Stimulated activated CD8-positive, alpha-beta memory T cell treated with anti-CD3 and anti-CD28 coated beads, Interleukin-7, amount 100 ng/mL, for 4 hours (primary cell): ENCODE measurements around the gene LEMD2.

ENCODE experiments used
- DNase-seq, 2 donors: peaks; one replicate each; pipeline ENCODE4 v3.0.0-alpha.2; 2020; ENCODE audit warnings: low read depth in 2 of 2

LEMD2 gene

GRCh38 chr6:33738153-33738552, 50.8 kb downstream of the LEMD2 start:
- no peak for DNase-seq

- no peak for DNase-seq
Measured at GRCh38 chr6:33737267-33738026, 51.5 kb downstream of the LEMD2 start.

DNA sequence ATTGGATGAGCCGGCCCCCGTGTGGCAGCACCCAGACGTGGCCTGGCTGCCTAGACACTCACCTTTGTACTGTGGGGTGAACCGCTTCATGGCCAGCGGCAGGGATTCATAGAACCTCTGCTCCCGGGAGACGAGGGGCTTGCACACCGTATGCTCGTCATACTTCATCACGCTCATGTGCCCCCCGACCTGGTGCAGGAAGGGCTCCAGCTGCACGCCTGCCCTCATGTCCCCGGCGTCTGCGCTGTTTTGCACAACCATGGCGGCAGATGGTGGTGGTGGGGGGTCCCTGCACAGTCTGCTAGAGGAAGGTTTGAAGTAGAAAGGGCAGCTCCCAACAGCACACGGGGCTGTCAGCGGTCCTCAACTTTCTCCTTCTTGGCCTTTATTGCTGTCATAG, 53.7 kb downstream of the LEMD2 start:
- DNase-seq = no peak

DNA sequence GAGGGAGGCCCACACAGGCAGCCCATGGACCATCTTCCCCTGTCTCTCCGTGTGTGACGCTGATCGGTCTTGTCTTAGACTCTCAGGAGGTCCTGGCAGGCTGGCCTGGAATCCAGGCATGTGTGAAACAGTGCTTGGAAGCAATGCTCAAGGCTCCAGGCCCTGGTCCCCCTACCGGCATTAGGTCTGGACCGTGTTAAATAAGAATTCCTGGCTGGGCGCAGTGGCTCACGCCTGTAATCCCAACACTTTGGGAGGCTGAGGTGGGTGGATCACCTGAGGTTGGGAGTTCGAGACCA, 55.3 kb downstream of the LEMD2 start:
- no peak for DNase-seq

DNA sequence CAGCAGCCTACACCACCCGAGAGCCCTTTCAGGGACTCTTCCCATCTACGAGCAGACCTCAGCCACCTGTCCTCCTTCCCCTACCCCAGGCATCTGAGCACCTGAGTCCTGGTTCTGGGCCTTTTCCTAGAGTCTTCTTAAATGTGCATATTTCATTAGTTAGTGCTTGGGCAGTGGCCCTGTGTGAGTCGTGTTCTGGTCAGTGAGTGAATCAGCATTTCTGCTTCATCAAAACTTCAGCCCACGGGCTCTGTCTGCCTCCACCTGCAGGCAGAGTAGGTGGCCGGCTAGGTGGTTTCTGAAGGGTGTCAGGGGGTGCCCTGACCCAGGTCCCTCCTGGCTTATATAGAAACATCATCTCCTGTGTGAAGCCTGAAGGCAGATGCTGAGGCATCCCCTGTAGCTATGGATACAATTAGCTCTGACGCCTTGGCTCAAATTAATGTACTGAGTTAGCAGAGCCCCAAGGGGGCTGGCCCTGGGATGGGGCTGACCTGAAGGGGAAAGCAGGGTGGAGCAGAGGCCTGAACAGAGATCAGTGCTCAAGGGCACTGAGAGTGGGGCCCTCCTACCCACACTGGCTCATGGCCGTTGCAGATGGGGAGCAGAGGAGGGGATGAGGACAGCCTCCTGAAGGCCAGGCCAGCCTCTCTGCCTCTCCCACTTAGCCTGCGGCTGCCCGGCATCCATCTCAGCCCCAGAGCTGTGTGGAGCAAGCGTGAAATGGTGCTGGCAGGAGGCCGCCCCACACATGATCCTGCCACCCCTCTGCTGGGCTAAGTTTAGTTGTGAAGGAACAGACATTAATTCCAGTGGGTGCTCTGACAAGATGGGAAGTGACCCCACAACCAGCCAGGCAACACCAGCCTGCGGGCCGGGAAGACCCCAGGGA, 55.9 kb downstream of the LEMD2 start:
- no peak for DNase-seq

DNA sequence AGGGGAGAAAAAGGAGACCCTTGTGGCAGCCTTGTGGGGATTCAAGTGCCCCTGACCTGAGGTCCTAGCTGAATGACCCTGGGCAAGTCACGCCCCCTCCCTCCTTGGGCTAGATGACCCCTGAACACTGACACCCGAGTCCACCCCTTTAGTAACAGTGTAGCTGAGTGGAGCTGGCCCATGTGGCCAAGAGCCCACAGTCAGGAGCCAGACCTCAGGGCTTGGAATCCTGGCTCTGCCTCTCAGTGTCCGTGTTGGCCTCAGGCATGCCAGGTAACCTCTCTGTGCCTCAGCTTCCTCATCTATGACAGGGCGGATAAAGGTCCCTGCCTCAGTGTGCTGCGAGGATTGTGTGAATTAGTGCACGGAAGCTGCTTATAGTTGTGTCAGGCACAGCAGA, 56.5 kb downstream of the LEMD2 start:
- no peak for DNase-seq

GRCh38 chr6:33731751-33732282, 57.1 kb downstream of the LEMD2 start:
- DNase-seq = no peak

DNA sequence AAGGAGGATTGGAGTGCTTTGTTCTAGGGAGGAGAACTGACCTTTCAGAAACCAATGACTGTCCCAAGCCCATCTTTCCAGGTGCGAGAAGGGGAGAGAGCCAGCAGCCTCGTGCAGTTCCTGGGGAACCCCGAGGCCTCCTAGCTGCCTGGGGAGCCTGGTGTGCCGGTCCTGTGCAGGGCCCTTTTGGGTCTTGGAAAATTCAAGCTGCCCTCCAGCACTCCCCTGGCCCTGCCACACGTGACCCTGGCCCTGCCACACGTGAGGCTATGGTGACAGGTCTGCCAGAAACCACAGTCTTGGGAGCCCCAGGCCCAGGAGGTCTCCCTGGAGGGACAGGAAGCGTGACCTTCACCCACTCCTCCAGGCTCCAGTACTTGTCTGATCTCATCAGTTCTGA, 57.9 kb downstream of the LEMD2 start:
- no peak for DNase-seq

DNA sequence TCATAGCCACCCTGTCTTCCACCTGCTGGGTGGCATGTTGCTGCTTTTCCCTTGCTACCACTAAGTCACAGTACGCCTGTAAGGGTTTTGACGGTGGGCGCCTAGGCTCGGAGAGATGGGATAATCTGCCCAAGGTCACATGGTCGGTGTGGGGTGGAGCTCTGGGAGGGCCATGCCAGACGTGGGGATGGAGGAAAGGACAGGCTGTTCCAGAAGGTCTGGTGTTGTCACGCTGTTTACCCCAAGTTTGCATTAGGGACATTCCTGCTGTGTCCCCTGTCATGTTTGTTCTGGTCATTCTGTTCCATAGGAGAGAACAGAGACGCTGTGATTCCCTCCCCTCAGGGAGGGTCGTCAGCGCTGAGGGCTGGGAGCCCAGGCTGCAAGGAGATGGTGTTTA, 58.3 kb downstream of the LEMD2 start:
- DNase-seq = no peak

DNA sequence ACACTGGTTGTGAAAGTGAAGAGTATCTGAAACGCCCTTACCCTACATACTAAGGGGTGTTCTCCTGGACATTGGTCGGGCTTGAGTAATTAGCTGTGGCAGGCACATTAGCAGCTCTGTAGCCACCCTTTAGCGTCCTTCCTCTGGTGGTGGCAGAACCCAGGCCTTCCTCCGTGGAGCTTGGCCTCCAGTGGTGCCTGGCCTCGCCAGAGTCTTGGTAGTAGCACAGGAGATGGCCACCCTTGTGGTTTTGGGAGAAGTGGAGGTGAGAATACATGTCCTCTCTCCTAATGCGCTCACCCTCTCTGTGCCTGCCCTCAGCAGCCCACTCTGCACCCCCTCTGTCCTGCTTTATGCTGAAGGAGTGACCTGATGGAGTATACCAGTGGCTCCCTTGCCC, 59.9 kb downstream of the LEMD2 start:
- DNase-seq = no peak

- DNase-seq = no peak
Measured at GRCh38 chr6:33728438-33728837, 60.5 kb downstream of the LEMD2 start.

DNA sequence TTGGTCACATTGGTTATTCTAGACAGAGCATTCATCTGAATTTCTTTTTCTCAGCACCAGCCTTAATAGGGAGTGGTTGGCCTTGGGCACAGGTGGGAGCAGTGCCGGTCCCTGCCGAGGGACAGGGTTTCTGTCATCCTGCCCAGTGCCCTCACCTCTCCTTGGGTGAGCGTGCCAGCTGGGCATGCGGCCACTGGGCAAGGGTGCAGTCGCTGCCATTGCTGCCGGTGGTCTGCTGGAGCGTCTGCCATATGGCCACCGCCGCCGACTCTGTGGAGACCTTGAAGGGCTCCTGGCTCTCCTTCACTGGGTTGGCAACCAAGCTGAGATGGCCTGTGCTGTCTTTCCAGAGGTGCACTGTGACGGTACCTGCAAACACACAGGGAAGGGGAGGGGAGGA, 61.0 kb downstream of the LEMD2 start:
- DNase-seq = no peak

DNA sequence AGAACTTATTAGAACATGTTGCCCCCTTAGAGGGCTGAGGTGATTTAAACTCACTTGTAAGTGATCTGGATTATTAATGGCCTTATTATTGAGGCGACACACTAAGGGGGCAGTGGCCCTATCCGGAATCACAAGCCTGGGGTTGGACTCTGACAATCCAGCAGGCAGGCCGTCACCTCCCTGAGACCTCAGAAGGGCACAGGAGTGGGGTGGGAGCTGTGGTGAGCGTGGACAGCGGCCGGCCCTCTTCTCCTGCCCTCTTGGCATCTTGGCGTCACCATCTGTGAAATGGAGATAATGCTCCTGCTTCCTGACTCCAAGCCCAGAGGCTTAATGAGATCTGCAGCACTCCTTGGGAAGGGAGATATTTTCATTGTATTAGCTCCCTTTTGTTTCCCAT, 61.8 kb downstream of the LEMD2 start:
- no peak for DNase-seq

- DNase-seq = no peak
Measured at GRCh38 chr6:33726696-33727095, 62.2 kb downstream of the LEMD2 start.

DNA sequence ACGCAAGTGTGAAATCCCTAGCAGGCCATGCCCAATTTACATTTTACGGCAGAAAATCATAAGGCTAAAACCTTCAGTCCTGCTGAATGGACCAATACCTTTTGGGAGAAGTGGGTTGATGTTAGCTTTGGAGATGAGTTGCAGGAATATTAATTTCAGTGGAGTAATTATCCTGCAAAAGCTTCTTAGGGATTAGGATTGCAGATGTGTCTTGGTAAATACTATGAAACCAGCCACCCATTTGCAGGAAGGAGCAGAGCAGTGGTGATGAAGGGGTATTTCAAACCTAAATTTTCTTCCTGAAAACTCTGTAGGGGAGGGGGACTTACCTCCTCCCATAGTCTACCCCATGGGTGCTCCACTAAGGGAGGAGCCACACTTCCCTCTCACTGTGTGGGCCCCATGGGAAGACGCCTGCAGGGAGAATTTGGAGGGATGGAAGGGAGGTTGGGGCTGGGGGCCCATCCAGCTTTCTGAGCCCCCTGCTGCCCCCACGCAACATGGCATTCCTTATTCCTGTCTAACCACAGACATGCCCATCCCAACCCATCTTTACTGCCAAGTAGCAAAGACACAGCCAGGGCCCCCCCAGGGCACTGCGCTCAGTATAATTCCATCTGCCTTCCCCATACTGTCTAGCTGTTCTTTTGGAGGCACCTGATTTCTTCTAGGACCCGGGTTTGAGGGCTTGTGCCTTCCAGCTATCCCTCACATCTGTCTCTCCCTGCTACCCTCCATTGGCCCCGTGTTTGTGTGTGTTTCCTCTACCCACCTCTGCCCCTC, 62.8 kb downstream of the LEMD2 start:
- no peak for DNase-seq

DNA sequence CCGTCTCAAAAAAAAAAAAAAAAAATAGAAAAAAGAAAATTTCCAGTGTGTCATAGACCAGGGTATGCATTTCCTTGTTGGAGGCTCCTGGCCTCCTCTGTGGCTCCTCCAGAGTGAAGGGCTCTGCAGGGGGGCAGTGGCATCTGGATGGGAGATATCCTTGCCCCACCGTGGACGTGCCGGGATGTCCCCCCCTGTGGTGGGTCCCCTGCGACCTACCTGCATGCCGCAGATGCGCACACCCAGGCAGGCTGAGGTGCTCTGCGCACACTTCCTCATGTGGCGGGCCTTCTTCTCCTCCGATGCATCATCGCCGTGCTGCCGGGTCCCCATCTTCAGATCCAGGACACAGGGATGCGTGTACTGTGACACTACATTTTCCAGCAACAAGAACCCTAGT, 63.7 kb downstream of the LEMD2 start:
- no peak for DNase-seq

- DNase-seq = no peak
Measured at GRCh38 chr6:33724102-33725023, 64.6 kb downstream of the LEMD2 start.

- DNase-seq = no peak
Measured at GRCh38 chr6:33723371-33724085, 65.4 kb downstream of the LEMD2 start.

DNA sequence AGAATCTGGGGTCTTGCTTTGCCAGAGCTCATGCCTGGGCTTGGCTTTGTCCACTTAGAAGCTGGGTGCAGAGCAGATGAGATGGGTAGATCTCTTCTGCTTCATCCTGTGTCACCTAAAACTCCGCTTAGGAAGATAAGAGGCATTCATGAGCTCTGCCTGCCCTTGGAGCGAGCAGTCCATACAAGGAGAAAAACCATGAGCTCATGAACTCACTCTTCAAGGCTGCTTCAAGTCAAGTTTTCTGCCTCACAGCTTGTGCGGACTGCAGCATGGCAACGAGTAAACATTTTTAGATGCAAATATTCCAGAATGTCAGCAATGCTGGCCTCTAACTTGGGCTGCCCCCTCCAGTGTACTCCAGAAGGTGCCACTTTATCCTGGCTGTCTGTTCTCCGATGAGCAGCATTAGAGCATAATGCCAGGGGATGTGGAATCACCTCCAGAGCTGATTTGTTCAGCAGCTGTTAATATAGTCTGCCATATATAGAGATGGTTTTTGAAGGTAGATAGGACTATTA, 66.8 kb downstream of the LEMD2 start:
- no peak for DNase-seq

DNA sequence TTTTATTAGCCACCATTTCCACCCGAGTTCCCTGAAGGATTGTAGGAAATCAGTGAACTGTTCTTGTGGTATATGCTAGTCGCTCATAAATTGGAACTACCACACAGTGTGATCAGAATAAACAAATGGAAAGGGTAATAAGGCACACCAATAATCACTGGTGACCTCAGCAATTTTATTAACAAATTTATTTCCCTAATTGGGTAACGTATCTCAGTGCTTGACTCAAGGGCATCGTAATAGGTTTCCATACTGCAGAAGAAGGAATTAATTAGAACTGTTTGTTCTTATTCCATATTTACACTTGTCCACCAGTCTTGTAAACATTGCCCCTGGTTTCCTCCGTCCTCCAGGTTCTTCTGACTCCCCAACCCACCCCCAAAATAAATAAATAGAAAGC, 67.4 kb downstream of the LEMD2 start:
- DNase-seq = no peak
